ENCODE results near the gene APC2.
"Not testable (repeated sequence)": the region's sequence is repeated elsewhere in the genome, so short reads cannot be mapped to it uniquely, and the experiment has no call there.

The APC2 gene

GRCh38 chr19:1497578-1498235 lies 47.8 kb downstream of the APC2 start:
- no peak for DNase-seq (ENCODE audit: low read depth)

- not testable (repeated sequence) for DNase-seq (ENCODE audit: low read depth)
Observed at GRCh38 chr19:1499231-1499630, 49.3 kb downstream of the APC2 start.

- no peak for DNase-seq (ENCODE audit: low read depth)
Observed at GRCh38 chr19:1501200-1501595, 51.3 kb downstream of the APC2 start.

GRCh38 chr19:1502433-1503088 lies 52.6 kb downstream of the APC2 start:
- DNase-seq (ENCODE audit: low read depth), result no peak

- DNase-seq (ENCODE audit: low read depth), result no peak
Observed at GRCh38 chr19:1503089-1503924, 53.4 kb downstream of the APC2 start.

- no peak for DNase-seq (ENCODE audit: low read depth)
Observed at GRCh38 chr19:1503925-1504773, 54.2 kb downstream of the APC2 start.

GRCh38 chr19:1505012-1505411 lies 55.1 kb downstream of the APC2 start:
- DNase-seq (ENCODE audit: low read depth), result no peak

- no peak for DNase-seq (ENCODE audit: low read depth)
Observed at GRCh38 chr19:1505991-1506881, 56.3 kb downstream of the APC2 start.

GRCh38 chr19:1507192-1507660 lies 57.3 kb downstream of the APC2 start:
- DNase-seq (ENCODE audit: low read depth), result no peak

GRCh38 chr19:1507763-1508506 lies 58.0 kb downstream of the APC2 start:
- peak; percentile 96 for DNase-seq (ENCODE audit: low read depth)

GRCh38 chr19:1508507-1508856 lies 58.6 kb downstream of the APC2 start:
- no peak for DNase-seq (ENCODE audit: low read depth)

GRCh38 chr19:1509602-1510441 lies 59.9 kb downstream of the APC2 start:
- no peak for DNase-seq (ENCODE audit: low read depth)

- no peak for DNase-seq (ENCODE audit: low read depth)
Observed at GRCh38 chr19:1510442-1510806, 60.5 kb downstream of the APC2 start.

- DNase-seq (ENCODE audit: low read depth), result no peak
Observed at GRCh38 chr19:1510807-1511206, 60.9 kb downstream of the APC2 start.

- no peak for DNase-seq (ENCODE audit: low read depth)
Observed at GRCh38 chr19:1511318-1512317, 61.7 kb downstream of the APC2 start.

- peak; percentile 54 for DNase-seq (ENCODE audit: low read depth)
Observed at GRCh38 chr19:1512671-1513498, 63.0 kb downstream of the APC2 start, which contains the start of gene ADAMTSL5. Gene ADAMTSL5, minus strand, starts transcription at chr19:1513019. Its CDS starts 2,076 bp downstream, at chr19:1510943.
